ENCODE results near the gene UBE2R2.
"Not testable (repeated sequence)": the region's sequence is repeated elsewhere in the genome, so short reads cannot be mapped to it uniquely, and the experiment has no call there.

UBE2R2 gene

DNA sequence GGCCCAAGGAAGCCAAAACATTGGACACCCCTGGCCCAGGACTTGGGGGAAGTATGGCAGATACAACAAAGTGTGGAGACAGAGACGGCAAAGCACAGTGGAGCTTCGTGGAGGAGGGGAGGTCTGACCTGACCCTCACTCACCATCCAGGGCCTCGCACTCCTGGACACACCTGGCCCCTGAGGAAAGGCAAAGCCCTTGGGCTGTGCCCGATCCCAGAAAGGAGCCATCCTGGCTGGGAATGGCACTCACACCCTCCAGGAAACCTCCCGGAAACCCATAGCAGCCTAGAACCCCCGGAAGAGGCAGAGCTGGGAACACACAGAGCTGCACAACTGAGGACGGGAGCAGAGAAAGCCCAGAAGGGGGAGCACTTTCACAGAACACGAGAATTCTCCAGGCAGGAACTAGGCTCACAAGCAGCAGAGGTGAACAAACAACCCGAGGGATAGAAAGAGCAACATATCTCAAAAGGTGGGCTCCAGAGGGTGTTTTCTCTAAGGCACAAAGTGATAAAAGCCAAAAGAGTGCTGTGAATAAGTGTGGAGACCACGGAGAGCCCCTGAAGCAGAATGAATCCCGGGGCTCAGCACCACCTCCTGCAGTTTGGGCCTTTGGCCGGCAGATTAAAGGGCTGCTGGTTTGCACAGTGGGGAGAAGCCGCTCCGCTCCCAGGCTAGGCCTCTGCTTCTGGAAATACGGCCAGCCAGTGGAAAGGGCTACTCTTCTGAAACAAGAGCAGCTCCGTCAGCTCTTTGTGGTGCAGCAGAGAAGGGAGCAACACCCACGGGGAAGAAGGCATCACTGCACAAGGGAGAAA lies 108.2 kb downstream of the UBE2R2 start:
- in situ Hi-C loops (cut with MboI; ENCODE audit: low sequenced_read_pairs), result no loop called here

DNA sequence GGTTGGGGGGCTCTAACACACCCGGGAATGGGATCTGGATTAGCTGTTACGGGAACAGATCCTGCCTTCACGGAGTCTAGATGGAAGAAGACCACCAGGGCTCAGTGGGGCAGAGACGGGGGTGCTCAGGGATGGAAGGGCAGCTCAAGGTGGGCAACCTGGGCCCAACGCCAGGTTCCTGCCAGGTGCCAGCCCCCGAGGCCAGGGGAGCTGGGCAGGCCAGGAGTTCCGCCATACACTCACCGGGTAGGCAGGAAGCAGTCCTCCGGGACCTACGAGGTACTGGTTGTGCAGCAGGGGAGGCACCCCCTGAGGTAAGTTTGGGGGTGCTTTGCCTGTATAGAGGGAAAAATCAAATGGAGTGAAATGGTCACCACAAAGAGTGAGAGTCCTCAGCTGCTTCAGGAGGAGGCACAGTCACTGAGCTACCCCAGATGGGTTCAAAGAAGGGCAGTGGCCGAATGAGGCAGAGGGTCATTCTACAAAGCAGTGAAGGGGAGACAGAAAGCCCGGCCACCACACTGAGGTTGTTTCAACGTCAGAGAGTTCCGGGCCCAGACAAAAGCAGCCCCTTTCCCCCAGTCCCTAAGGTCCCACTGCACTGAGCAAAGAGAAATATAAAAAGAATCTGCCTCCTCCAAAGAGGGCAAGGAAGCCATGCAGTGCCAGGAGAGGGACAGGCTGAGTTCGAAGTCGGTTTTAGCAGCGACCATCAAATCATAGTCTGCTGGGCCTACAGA lies 110.0 kb downstream of the UBE2R2 start:
- in situ Hi-C loops (cut with MboI; ENCODE audit: low sequenced_read_pairs), result no loop called here

- in situ Hi-C loops (cut with MboI; ENCODE audit: low sequenced_read_pairs), result no loop called here
Measured at GRCh38 chr9:33927694-33928093, 110.7 kb downstream of the UBE2R2 start.

GRCh38 chr9:33931326-33931725 lies 114.4 kb downstream of the UBE2R2 start:
- in situ Hi-C loops (cut with MboI; ENCODE audit: low sequenced_read_pairs), result no loop called here

- in situ Hi-C loops (cut with MboI; ENCODE audit: low sequenced_read_pairs), result no loop called here
Measured at GRCh38 chr9:33932078-33932807, 115.3 kb downstream of the UBE2R2 start.

- in situ Hi-C loops (cut with MboI; ENCODE audit: low sequenced_read_pairs), result no loop called here
Measured at GRCh38 chr9:33934188-33934878, 117.4 kb downstream of the UBE2R2 start.

DNA sequence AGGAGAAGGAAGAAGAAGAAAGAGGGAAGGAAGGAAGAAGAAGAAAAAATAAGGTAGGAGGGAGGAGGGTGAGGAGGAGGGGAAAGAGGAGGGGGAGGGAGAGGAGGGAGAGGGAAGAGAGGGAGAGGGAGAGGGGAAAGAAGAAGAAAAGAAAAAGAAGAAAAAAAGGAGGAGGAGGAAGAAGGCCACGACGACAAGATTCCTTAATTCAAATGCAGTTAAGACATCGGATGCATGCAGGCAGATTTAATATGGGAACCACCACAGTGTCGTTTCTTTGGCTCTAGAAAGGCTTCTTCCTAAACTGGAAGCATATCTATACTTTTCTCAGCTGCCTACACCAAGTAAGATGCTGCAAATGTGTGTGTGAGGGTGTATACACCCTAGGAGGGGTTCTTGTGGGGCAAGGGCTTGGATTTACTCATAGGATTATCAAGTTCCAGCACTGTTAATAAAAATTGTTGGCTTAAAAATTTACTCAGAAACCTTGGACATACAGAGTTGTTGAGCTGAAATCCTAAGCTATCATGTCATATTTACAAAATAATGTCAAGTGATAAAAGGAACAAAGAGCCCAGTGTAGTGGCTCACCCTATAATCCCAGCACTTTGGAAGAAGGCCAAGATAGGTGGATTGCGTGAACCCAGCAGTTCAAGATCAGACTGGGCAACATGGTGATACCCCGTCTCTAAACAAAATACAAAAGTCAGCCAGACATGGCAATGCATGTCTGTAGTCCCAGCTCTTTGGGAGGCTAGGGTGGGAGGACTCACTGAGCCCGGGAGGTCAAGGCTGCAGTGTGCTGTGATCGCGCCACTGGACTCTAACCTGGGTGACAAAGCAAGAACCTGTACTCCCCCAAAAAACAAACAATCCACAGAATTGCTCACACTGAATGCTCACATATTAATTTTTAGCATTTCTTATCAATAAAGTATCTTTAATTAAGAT lies 123.2 kb downstream of the UBE2R2 start:
- in situ Hi-C loops (cut with MboI; ENCODE audit: low sequenced_read_pairs), result no loop called here

- in situ Hi-C loops (cut with MboI; ENCODE audit: low sequenced_read_pairs), result no loop called here
Measured at GRCh38 chr9:33942471-33943083, 125.6 kb downstream of the UBE2R2 start.

DNA sequence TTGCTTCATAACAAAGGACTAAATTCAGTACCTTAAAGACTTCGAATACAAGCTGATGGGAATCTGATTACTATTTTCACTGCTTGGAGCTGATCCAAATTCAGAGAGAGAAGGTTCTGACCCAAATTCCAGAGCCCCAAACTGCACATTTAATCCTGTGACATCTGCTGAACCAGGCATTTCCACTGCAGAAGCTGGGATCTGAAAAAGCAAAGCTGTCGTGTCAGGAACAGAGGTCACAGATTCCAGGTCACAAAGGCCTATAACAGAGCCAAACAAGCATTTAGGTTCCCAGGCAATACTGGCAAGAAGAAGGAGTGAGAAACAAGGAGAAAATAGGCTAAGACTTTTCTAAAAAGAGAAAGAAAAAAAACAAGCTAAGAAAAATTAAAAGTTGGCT lies 126.4 kb downstream of the UBE2R2 start:
- in situ Hi-C loops (cut with MboI; ENCODE audit: low sequenced_read_pairs), result no loop called here

GRCh38 chr9:33946779-33947535 lies 130.0 kb downstream of the UBE2R2 start:
- in situ Hi-C loops (cut with MboI; ENCODE audit: low sequenced_read_pairs), result no loop called here

DNA sequence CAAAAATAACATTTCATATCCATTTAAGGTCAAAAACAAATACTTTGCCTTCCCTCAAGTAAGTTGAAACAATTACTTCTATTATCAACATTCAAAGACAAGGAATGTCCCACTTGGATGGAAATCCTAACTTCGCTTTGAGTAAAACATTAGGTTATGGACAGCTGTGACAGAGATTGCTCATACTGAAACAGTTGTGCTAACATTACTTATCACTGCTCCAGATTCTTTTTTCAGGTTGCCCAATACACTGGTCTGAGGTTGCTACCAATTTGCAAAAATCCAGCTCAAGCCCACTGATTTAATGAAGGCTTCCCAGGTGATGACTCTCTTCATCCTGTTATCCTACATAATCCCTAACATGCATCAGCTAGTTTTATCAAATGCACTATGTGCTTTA lies 133.4 kb downstream of the UBE2R2 start:
- in situ Hi-C loops (cut with MboI; ENCODE audit: low sequenced_read_pairs), result no loop called here

GRCh38 chr9:33952066-33952465 lies 135.1 kb downstream of the UBE2R2 start:
- in situ Hi-C loops (cut with MboI; ENCODE audit: low sequenced_read_pairs), result no loop called here

DNA sequence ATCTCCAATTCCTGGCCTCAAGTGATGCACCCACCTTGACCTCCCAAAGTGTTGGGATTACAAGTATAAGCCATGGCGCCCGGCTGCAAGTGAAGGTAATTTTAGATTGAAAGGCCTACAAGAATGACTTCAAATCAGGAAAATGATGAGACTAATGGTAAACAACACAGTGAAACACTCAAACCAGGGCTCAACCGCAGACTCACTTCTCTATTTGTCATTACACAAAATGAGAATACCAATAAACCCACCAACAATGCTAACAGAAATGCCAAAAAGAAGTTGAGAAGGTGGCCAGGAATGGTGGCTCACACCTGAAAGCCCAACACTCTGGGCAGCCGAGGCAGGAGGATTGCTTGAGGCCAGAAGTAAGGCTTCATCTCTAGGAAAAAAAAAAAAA lies 139.6 kb downstream of the UBE2R2 start:
- in situ Hi-C loops (cut with MboI; ENCODE audit: low sequenced_read_pairs), result no loop called here

DNA sequence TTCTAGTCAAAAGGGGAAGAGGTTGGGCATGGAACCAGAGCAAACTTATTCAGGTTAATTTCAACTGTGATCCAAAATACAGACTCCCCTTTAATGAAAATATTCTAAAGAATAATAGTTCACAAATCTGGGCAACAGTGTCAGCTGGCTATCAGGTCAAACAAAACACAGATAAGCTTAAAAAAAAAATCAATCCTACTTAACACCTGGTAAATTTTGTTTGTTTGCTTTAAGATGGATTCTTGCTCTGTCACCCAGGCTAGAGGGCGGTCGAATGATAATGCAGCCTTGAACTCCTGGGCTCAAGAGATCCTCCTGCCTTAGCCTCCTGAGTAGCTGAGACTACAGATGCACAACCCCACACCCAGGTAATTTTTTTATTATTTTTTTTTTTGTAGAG lies 142.8 kb downstream of the UBE2R2 start:
- in situ Hi-C loops (cut with MboI; ENCODE audit: low sequenced_read_pairs), result no loop called here

GRCh38 chr9:33962468-33962867 lies 145.5 kb downstream of the UBE2R2 start:
- in situ Hi-C loops (cut with MboI; ENCODE audit: low sequenced_read_pairs), result not testable (repeated sequence)

DNA sequence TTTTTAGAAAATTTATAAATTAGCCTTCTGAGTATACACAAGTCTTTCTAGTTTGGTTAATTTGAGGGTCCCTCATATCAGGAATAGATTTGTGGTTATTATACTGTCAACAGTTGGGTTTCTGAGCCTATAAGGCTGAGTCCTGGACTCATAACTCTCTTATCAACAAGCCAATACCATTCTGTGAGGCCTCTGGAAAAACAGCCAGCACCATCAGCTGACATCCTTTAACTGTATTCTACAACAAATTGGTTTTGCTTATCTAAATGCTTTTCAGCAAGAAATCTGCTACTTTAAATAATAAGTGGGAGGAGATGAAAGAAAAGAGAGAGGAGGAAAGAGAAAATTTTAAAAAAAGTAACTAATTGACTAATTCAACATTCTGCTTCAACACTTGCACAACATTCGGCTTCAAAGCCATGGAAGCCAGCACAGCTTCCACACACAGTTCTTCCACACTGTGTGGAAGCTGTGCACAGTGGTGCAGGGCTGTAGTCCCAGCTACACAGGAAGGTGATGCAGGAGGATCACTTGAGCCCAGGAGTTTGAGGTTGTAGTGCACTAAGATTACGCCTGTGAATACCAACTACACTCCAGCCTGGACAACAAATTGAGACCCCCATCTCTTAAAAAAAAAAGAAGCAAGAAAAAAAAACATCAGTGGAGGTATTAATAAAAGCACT lies 147.3 kb downstream of the UBE2R2 start:
- in situ Hi-C loops (cut with MboI; ENCODE audit: low sequenced_read_pairs), result no loop called here

Measured in HL-60/S4 treated with retinoic acid at 250 ng/mL for 4 days and 3 days (cell line).